ENCODE measurements around the gene C1QTNF1.

C1QTNF1 gene

GRCh38 chr17:78981010-78981888 is 42.7 kb upstream of the C1QTNF1 start:
- H2AK5ac ChIP-seq (ENCODE audit: low read length), result peak overlapping the region; percentile 26
- no peaks in the 10 kb centered on the region for H3K79me2 ChIP-seq (ENCODE audit: control insufficient read depth, insufficient read depth, low read length, poor library complexity)
- H3K4me3 ChIP-seq (ENCODE audit: low read depth, low read length), result no peak overlapping the region
- H2BK5ac ChIP-seq (ENCODE audit: low read depth, low read length, poor library complexity), result no peak overlapping the region
- H3K23ac ChIP-seq (ENCODE audit: low read length), result no peak overlapping the region
- H4K12ac ChIP-seq (ENCODE audit: low read depth, low read length), result no peak overlapping the region
- no peak overlapping the region for H3K27ac ChIP-seq (ENCODE audit: low read depth, low read length)
- no peaks in the 10 kb centered on the region for H3K79me1 ChIP-seq (ENCODE audit: low read length)
- H4K8ac ChIP-seq (ENCODE audit: low read depth, low read length), result no peak overlapping the region
- H2BK120ac ChIP-seq (ENCODE audit: insufficient read depth, low read length, poor library complexity), result no peak overlapping the region
- WGBS (ENCODE audit: extremely low coverage, insufficient coverage, insufficient read length), result no CpG with 5 or more reads among the region's 16 CpGs
- H3K36me3 ChIP-seq (ENCODE audit: control insufficient read depth in 1 of 2, insufficient read depth in 2 of 2, low read length in 2 of 2), result no peaks in the 10 kb centered on the region
- peaks cover 4 to 5% of the 10 kb centered on the region in 2 experiments for H3K4me1 ChIP-seq (ENCODE audit: control insufficient read depth in 1 of 2, insufficient read depth in 2 of 2, low read length in 2 of 2)
- no peak overlapping the region for H4K91ac ChIP-seq (ENCODE audit: low read depth, low read length)
- no peaks in the 10 kb centered on the region for H3K27me3 ChIP-seq (ENCODE audit: insufficient read depth, low read length)
- H3K4me2 ChIP-seq (ENCODE audit: low read length), result no peak overlapping the region
- H3K9me3 ChIP-seq (ENCODE audit: insufficient read depth, low read depth, low read length), result no peaks in the 10 kb centered on the region
- no peak overlapping the region for H3K18ac ChIP-seq (ENCODE audit: low read length)
- no peak overlapping the region for H2AFZ ChIP-seq (ENCODE audit: insufficient read depth, low read length, poor library complexity)
- no peak overlapping the region for H2BK12ac ChIP-seq (ENCODE audit: low read length)
- no peak for DNase-seq
- no peak overlapping the region for H3K14ac ChIP-seq (ENCODE audit: low read length)
- H3K9ac ChIP-seq (ENCODE audit: low read length), result no peak overlapping the region
- H3K4ac ChIP-seq (ENCODE audit: low read depth, low read length), result no peak overlapping the region

DNA sequence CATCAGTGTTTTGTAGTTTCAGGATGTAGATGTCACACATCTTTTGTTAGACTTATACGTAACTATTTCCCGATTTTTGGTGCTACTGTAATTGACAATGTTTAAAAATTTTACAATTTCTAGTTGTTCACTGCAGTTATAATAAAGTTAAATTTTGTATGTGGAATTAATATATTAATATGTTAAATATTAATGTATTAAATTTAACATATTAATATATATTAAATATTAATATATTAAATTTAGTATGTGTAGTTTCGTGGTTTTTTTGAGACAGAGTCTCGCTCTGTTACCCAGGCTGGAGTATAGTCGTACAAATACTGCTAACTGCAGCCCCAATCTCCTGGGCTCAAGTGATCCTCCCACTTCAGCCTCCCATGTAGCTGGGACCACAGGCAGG is 38.6 kb upstream of the C1QTNF1 start:
- H4K91ac ChIP-seq (ENCODE audit: low read depth, low read length), result no peak overlapping the region
- H3K4me3 ChIP-seq (ENCODE audit: low read depth, low read length), result no peak overlapping the region
- H3K9me3 ChIP-seq (ENCODE audit: insufficient read depth, low read depth, low read length), result no peaks in the 10 kb centered on the region
- no peak overlapping the region for H4K12ac ChIP-seq (ENCODE audit: low read depth, low read length)
- H3K79me2 ChIP-seq (ENCODE audit: control insufficient read depth, insufficient read depth, low read length, poor library complexity), result peaks cover 2% of the 10 kb centered on the region
- no peak overlapping the region for H3K27ac ChIP-seq (ENCODE audit: low read depth, low read length)
- H4K8ac ChIP-seq (ENCODE audit: low read depth, low read length), result no peak overlapping the region
- peaks cover 8% of the 10 kb centered on the region for H3K79me1 ChIP-seq (ENCODE audit: low read length)
- H3K4ac ChIP-seq (ENCODE audit: low read depth, low read length), result no peak overlapping the region
- H2BK120ac ChIP-seq (ENCODE audit: insufficient read depth, low read length, poor library complexity), result no peak overlapping the region
- no peak overlapping the region for H3K9ac ChIP-seq (ENCODE audit: low read length)
- H2BK5ac ChIP-seq (ENCODE audit: low read depth, low read length, poor library complexity), result no peak overlapping the region
- no peak overlapping the region for H2AFZ ChIP-seq (ENCODE audit: insufficient read depth, low read length, poor library complexity)
- DNase-seq, result no peak
- no peaks in the 10 kb centered on the region for H3K27me3 ChIP-seq (ENCODE audit: insufficient read depth, low read length)
- H3K18ac ChIP-seq (ENCODE audit: low read length), result no peak overlapping the region
- peaks cover 3 to 4% of the 10 kb centered on the region in 2 experiments for H3K36me3 ChIP-seq (ENCODE audit: control insufficient read depth in 1 of 2, insufficient read depth in 2 of 2, low read length in 2 of 2)
- H3K4me2 ChIP-seq (ENCODE audit: low read length), result no peak overlapping the region
- WGBS (ENCODE audit: extremely low coverage, insufficient coverage, insufficient read length), result no CpG with 5 or more reads among the region's 5 CpGs
- no peak overlapping the region for H2BK12ac ChIP-seq (ENCODE audit: low read length)
- H2AK5ac ChIP-seq (ENCODE audit: low read length), result no peak overlapping the region
- no peak overlapping the region for H3K14ac ChIP-seq (ENCODE audit: low read length)
- peaks cover 13 to 17% of the 10 kb centered on the region in 2 experiments for H3K4me1 ChIP-seq (ENCODE audit: control insufficient read depth in 1 of 2, insufficient read depth in 2 of 2, low read length in 2 of 2)
- no peak overlapping the region for H3K23ac ChIP-seq (ENCODE audit: low read length)

DNA sequence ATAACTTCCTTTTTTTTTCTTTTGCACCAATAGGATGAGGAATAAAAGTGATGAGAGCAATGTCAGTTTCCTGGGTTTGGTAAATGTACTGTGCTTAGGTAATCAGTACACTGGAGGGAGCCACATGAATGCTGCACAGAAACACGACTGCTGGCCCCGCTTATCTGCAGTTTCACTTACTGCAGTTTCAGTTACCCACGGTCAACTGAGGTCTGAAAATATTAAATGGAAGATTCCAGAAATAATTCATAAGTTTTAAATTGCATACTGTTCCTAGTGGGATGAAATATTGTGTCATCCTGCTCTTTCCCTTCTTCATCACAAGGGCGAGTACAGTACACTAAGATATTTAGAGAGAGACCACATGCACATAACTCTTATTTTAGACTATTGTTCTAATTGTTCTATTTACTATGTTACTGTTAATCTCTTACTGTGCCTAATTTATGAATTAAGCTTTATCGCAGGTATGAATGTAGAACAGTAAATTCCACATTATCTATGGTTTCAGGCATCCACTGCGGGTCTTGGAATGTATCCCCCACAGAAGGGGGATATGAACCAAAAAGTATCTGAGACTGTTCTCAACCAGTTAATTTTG is 37.8 kb upstream of the C1QTNF1 start:
- no peak overlapping the region for H4K12ac ChIP-seq (ENCODE audit: low read depth, low read length)
- H3K79me2 ChIP-seq (ENCODE audit: control insufficient read depth, insufficient read depth, low read length, poor library complexity), result peaks cover 2% of the 10 kb centered on the region
- no CpG with 5 or more reads among the region's 6 CpGs for WGBS (ENCODE audit: extremely low coverage, insufficient coverage, insufficient read length)

DNA sequence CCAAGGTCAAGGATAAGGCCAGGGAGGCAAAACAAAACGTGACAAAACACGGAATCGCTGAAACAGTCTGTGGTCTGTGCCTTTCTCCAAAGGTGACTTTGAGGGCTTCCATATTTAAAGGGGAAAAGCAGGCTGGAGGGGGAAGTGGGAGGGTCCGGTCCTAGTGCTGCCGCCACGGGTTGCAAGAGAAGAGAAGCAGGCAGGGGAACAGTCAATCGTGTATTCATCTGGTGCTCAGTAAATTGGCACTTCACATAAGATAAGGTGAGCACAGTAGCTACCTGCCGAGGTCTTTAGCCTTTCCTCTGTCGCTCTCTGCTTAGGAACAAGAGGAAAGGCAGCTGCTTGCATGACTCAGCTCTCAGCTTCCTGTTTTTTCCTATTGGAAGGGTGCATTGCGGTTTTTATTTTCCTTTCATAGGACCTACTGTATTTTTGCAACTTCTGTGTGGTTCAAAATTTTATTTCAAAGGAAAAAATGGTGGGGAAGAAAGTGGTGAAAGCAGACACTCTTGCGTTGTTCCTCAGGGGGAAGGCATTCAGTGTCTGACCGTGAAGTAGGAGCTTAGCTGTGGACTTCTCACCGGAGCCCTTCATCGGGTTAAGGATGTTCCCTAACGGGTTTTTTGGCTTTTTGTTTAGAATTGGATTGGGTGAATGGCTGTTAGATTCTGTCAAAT is 37.2 kb upstream of the C1QTNF1 start:
- Histone ChIP-seq H3K27ac (ENCODE audit: low read depth, low read length) (peak overlapping the region; percentile 66), H3K18ac (ENCODE audit: low read length) (peak overlapping the region; percentile 84), H3K27me3 (ENCODE audit: insufficient read depth, low read length) (no peaks in the 10 kb centered on the region), H2BK5ac (ENCODE audit: low read depth, low read length, poor library complexity) (no peak overlapping the region), H4K12ac (ENCODE audit: low read depth, low read length) (peak overlapping the region; percentile 43), H3K9ac (ENCODE audit: low read length) (no peak overlapping the region), H2BK12ac (ENCODE audit: low read length) (peak overlapping the region; percentile 15), H3K14ac (ENCODE audit: low read length) (peak overlapping the region; percentile 73), H4K8ac (ENCODE audit: low read depth, low read length) (peak overlapping the region; percentile 84), H2AK5ac (ENCODE audit: low read length) (no peak overlapping the region), H3K4ac (ENCODE audit: low read depth, low read length) (no peak overlapping the region), H3K9me3 (ENCODE audit: insufficient read depth, low read depth, low read length) (no peaks in the 10 kb centered on the region), H4K91ac (ENCODE audit: low read depth, low read length) (peak overlapping the region; percentile 42), H2BK120ac (ENCODE audit: insufficient read depth, low read length, poor library complexity) (peak overlapping the region; percentile 80), H2AFZ (ENCODE audit: insufficient read depth, low read length, poor library complexity) (peak overlapping the region; percentile 58), H3K79me1 (ENCODE audit: low read length) (peaks cover 8% of the 10 kb centered on the region), H3K23ac (ENCODE audit: low read length) (no peak overlapping the region), H3K4me1 (ENCODE audit: control insufficient read depth in 1 of 2, insufficient read depth in 2 of 2, low read length in 2 of 2) (peaks cover 13 to 17% of the 10 kb centered on the region in 2 experiments), H3K4me3 (ENCODE audit: low read depth, low read length) (no peak overlapping the region), H3K36me3 (ENCODE audit: control insufficient read depth in 1 of 2, insufficient read depth in 2 of 2, low read length in 2 of 2) (peaks cover 17 to 18% of the 10 kb centered on the region in 2 experiments), H3K4me2 (ENCODE audit: low read length) (peak overlapping the region; percentile 58), H3K79me2 (ENCODE audit: control insufficient read depth, insufficient read depth, low read length, poor library complexity) (peaks cover 2% of the 10 kb centered on the region)
- peak; percentile 65 to 93 for DNase-seq
- whole genome bisulfite sequencing (ENCODE audit: extremely low coverage, insufficient coverage, insufficient read length), result no CpG with 5 or more reads among the region's 15 CpGs

More for the DNA sequence above, 37.8 kb upstream of the C1QTNF1 start:
- H4K8ac ChIP-seq (ENCODE audit: low read depth, low read length), result no peak overlapping the region
- peak overlapping the region; percentile 58 for H3K4me2 ChIP-seq (ENCODE audit: low read length)
- H3K27me3 ChIP-seq (ENCODE audit: insufficient read depth, low read length), result no peaks in the 10 kb centered on the region
- no peak overlapping the region for H2BK5ac ChIP-seq (ENCODE audit: low read depth, low read length, poor library complexity)
- H3K23ac ChIP-seq (ENCODE audit: low read length), result no peak overlapping the region
- H2AFZ ChIP-seq (ENCODE audit: insufficient read depth, low read length, poor library complexity), result no peak overlapping the region
- no peak overlapping the region for H4K91ac ChIP-seq (ENCODE audit: low read depth, low read length)
- no peaks in the 10 kb centered on the region for H3K9me3 ChIP-seq (ENCODE audit: insufficient read depth, low read depth, low read length)
- no peak overlapping the region for H3K4ac ChIP-seq (ENCODE audit: low read depth, low read length)
- peak overlapping the region; percentile 66 for H3K27ac ChIP-seq (ENCODE audit: low read depth, low read length)
- no peak overlapping the region for H2BK120ac ChIP-seq (ENCODE audit: insufficient read depth, low read length, poor library complexity)
- H3K36me3 ChIP-seq (ENCODE audit: control insufficient read depth in 1 of 2, insufficient read depth in 2 of 2, low read length in 2 of 2), result peaks cover 10 to 12% of the 10 kb centered on the region in 2 experiments
- no peak overlapping the region for H3K9ac ChIP-seq (ENCODE audit: low read length)
- peak in 1 of 2 donors; percentile 33 for DNase-seq
- no peak overlapping the region for H3K18ac ChIP-seq (ENCODE audit: low read length)
- no peak overlapping the region for H3K4me3 ChIP-seq (ENCODE audit: low read depth, low read length)
- H3K79me1 ChIP-seq (ENCODE audit: low read length), result peaks cover 8% of the 10 kb centered on the region
- H2AK5ac ChIP-seq (ENCODE audit: low read length), result no peak overlapping the region
- no peak overlapping the region for H3K14ac ChIP-seq (ENCODE audit: low read length)
- H3K4me1 ChIP-seq (ENCODE audit: control insufficient read depth in 1 of 2, insufficient read depth in 2 of 2, low read length in 2 of 2), result peaks cover 13 to 17% of the 10 kb centered on the region in 2 experiments
- peak overlapping the region; percentile 15 for H2BK12ac ChIP-seq (ENCODE audit: low read length)

All from trophoblast cell (in vitro differentiated cells and primary cell).